Measurements from ENCODE around the gene B3GNT7. TPM values are rescaled to one million over a fixed set of nuclear protein-coding genes. Genes with fewer than 3 reads are reported as not detected.
"Not testable (repeated sequence)": the region's sequence is repeated elsewhere in the genome, so short reads cannot be mapped to it uniquely, and the experiment has no call there.

The B3GNT7 gene, protein sequence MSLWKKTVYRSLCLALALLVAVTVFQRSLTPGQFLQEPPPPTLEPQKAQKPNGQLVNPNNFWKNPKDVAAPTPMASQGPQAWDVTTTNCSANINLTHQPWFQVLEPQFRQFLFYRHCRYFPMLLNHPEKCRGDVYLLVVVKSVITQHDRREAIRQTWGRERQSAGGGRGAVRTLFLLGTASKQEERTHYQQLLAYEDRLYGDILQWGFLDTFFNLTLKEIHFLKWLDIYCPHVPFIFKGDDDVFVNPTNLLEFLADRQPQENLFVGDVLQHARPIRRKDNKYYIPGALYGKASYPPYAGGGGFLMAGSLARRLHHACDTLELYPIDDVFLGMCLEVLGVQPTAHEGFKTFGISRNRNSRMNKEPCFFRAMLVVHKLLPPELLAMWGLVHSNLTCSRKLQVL
- 8.1 TPM for total RNA-seq
- long read RNA-seq, partial matches to known transcripts: 0 of 4 reads
- long read RNA-seq, other reads (novel, unspliced or antisense): 2 of 4 reads

DNA sequence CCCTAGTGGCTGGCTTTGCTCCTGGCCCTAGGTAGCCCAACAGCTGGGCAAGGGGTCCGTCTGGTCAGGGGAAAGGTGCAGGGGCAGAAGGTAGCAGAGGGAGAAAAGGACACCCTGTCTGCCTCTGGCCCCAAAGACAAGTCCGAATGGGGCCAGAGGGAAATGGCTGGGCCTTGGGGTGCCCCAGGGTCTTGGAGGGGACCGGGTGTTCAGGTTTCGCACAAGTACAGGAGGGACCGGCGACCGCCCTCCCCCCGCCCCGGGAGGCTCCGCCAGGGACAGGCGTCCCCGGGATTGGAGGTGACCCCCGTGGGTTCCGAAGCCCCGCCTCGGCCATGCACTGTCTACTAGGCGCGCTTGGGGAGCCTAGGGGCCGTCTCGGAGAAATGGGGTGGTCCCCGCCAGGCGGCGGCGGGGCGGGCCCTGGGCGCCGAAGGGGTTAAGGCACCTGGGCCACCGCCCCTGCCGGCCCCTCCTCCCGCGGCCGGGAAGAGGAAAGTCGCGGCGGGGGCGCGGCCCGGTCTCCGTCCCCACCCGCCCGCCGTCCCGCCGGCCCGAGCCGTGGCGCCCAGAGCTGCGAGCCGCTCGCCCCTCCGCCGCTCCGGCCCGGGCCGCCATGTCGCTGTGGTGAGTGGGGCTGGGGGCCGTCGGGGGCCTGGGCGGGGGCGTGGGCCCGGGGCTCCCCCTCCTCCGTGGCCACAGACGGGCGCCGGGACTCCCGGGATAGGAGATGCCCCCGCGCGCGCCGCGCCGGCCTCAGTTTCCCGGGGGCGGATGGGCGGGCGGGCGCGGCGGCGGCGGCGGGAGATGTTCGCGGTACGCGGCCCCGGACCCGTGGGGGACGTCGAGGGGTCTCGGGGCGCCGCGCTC is at the start of gene B3GNT7:
TSS of gene B3GNT7 (plus strand) at position 523 of the 870 bp plus-strand sequence. CDS start at position 617, 94 bp downstream.
- intact Hi-C loops (cut with micrococcal nuclease): no loop called here
- DNase-seq: peak; percentile 56
- peak; percentile 26 for ATAC-seq

DNA sequence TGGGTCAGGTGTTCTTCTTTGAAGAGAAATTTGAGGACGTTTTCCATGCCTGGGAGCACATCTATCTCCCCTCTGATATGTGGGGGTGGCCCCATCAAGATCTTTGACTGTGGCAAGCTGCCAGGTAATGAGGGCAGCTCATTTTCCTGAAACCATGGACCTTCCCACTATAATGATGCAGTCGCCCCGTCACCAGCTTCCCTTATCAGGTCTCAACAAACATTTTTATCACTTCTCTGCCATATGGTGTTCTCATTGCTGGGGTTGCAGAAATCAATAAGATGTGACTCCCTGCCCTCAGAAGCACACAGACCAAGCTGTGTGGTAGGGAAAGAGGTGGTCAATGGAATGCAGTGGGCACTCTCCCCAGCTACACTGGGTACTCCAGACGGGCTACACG is 48.4 kb upstream of the B3GNT7 start:
- DNase-seq: no peak
- ATAC-seq: no peak
- intact Hi-C loops (cut with micrococcal nuclease): no loop called here

DNA sequence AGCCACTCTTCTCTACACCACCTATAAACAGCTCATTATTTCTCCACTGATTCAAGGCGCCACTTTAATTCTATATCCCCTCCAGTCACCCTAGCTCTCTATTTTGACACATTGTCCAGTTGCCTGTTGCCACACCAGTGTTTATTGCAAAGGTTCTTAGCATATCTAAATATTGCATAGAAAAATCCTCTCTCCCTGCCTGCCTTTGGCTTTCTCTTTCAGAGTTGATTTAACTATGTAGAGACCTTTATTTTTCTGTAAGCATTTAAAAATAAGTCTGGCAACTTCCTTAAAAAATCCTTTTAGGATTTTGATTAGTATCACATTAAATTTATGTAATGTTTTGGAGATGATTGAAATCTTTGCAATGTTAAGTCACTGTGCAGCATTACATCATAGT is 47.9 kb upstream of the B3GNT7 start:
- no peak for DNase-seq
- intact Hi-C loops (cut with micrococcal nuclease): no loop called here
- ATAC-seq: no peak

DNA sequence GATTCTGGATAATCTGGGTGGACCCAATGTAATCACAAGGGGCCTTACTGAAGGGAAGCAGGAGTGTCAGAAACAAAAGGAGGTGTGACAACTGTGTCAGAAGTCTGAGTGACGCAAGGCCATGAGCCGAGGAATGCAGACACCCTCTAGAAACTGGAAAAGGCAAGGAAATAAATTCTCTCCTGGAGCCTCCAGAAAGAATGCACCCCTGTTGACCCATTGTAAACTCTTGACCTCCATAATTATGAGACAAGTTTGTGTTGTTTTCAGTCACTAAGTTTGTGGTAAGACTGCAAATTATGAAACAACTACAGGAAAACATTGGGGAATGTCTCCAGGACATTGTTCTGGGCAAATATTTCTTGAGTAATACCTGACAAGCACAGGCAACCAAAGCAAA is 47.3 kb upstream of the B3GNT7 start:
- no peak for ATAC-seq
- intact Hi-C loops (cut with micrococcal nuclease): no loop called here
- no peak for DNase-seq

DNA sequence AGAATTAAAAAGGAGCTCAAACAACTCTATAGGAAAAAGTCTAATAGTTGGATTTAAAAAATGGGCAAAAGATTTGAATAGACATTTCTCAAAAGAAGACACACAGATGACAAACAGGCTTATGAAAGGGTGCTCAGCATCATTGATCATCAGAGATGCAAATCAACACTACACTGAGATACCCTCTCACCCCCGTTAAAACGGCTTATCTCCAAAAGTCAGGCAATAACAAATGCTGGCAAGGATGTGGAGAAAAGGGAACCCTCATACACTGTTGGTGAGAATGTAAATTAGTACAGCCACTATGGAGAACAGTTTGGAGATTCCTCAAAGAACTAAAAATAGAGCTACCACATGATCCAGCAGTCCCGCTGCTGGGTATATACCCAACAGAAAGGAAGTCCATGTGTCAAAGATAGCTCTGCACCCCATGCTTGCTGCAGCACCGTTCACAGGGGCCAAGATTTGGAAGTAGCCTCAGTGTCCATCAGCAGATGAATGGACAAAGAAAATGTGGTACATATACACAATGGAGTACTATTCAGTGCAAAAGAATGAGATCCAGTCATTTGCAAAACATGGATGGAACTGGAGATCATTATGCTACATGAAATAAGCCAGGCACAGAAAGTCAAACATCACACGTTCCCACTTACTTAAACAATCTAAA is 46.7 kb upstream of the B3GNT7 start:
- peak; percentile 69 for ATAC-seq
- intact Hi-C loops (cut with micrococcal nuclease): no loop called here

DNA sequence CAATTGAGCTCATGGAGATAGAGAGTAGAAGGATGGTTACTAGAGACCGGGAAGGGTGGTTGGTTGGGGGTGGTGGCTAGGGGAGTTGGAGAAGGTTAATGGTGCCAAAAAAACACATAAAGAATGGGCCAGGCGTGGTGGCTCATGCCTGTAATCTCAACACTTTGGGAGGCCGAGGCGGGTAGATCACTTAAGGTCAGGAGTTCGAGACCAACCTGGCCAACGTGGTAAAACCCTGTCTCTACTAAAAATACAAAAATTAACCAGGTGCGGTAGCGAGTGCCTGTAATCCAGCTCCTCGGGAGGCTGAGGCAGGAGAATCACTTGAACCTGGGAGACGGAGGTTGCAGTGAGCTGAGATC is 46.2 kb upstream of the B3GNT7 start:
- intact Hi-C loops (cut with micrococcal nuclease); ATAC-seq; DNase-seq: not testable (repeated sequence)

More for the DNA sequence above, 46.7 kb upstream of the B3GNT7 start:
- no peak for DNase-seq

DNA sequence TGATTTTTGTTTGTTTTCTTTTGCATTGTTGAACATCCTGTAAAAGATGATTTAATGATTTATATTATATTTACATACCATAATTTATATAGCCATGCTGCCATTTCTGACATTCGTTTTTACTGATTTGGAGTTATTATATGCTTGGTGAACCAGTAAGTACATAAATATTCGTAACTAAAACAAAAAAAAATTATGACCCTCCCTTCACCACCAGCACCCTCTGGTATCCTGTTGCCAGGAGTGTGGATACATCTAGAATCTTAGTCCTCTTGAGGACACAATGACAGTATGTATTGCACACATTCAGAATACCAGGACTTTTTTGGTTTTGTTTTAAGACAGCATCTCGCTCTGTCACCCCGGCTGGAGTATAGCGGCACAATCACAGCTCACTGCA is 43.9 kb upstream of the B3GNT7 start:
- DNase-seq (no peak), ATAC-seq (no peak)
- intact Hi-C loops (cut with micrococcal nuclease): no loop called here

DNA sequence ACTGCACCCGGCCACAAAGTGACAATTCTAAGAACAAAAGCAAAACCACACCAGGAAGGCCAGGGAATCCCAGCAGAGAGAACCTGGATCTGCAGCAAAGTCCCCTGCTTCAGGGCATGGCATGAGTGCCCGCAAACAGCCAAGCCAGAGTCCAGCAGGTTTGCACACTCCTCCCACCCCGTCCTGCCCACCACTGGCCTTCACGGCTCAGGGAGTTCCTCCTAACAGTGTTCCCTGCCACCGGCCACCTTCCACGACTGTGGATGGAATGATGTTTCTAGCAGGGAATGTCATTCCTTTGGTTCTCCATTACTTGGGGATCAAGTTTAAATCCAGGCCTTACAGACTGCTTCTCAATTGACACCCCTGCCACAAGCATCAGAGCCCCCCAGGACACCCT is 42.0 kb upstream of the B3GNT7 start:
- ATAC-seq (no peak), DNase-seq (no peak)
- intact Hi-C loops (cut with micrococcal nuclease): no loop called here

DNA sequence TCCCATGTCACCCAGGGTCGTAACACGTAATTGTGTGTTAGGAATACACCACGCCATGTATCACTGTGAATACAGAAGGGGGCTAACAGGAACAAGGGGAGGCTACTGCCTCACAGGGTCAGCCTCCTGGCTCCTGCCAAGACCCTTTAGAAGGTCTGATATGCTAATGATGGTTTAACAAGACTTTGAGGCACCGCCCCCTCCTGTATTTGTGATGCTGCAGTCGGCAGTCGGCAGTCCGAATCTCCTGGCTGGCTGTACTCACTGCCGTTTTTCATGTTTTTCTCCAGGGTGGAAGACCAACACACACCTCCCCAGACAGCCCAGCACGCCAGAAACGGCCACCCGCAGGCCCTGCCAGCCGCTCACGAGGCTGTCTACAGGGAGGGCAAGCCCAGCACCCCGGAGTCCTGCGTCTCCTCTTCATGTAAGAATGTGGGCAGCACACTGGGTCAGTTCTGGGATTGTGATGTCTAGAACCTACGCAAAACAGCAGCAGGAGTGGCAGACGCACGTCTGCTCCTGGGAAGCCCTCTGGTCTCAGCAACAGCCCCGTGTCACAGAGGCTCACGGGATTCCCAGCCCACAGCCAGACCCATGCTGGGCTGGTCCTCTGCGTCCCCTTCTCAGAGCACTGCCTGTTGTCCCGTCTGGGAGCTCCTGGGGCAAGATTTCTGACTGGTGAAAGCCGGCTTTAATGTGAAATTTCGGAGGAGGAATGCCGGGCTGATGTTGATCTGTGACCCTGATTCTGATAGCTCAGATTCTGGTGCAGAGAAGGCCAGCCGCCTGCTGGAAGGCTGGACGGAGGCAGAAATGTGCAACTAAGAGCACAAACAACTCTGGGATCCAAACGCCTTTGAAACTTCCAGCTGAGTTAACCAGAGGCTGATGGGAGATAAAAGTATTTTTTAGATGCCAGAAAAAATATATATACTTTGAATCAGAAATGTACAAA is 39.7 kb upstream of the B3GNT7 start:
- intact Hi-C loops (cut with micrococcal nuclease): no loop called here
- peak; percentile 70 for ATAC-seq
- DNase-seq: peak; percentile 41

DNA sequence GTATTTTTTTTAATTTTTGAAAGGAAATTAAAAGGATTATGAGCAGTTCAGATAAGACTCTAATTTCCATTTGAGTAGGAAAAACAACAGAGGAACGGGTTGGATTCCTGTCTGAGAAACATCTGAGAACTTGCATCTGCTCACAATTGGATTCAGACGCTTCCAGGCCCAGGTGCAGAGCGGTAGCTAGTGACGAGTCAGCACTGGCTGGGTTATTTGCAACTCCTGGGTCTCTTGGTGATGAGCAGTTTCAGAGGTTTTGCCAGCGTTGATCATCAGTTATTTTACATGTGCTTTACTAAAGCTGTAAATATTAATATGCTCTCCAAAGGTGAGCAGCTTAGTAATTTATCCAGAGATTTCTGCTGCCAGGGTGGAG is 39.1 kb upstream of the B3GNT7 start:
- DNase-seq (no peak), ATAC-seq (no peak)
- intact Hi-C loops (cut with micrococcal nuclease): no loop called here

DNA sequence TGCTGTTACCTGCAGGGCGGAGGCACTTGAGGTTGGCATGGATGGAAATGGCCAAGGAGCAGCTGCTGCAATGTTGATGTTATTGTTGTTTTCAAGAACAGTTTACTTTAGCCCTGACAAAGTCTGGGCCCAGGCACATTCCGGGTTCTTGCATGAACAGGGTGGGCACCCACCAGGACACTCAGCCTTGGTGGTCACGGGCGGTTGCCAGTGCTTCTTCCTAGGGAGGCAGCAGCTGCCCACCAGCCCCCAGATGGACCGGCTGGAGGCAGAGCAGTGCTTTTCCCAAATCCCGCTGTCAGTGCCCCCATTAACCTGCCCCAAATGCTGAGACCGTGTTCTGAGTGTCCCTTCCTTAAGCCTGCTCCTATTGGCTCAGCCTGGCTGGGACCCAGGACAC is 38.5 kb upstream of the B3GNT7 start:
- no peak for DNase-seq

DNA sequence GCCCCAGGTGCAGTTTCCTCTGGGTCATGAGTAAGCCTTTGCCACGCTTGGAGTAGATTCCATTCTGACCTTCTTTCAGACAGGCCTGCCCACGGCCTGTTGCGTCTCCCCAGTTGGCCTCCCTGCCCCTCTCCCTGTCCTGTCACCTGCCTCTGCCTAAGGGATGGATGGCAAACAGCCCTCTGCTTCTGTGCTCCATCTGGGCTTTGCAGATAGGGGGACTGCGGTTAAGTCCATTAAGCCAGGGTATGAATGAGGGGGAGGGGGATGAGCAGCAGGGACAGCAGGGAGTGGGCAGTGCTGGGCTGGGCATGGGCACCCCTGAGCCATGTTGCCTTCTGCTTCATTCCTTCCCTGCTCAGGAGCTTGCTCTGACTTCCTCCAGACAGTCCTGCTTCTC is 37.6 kb upstream of the B3GNT7 start:
- intact Hi-C loops (cut with micrococcal nuclease): no loop called here

More for the DNA sequence above, 38.5 kb upstream of the B3GNT7 start:
- no peak for ATAC-seq
- intact Hi-C loops (cut with micrococcal nuclease): no loop called here

DNA sequence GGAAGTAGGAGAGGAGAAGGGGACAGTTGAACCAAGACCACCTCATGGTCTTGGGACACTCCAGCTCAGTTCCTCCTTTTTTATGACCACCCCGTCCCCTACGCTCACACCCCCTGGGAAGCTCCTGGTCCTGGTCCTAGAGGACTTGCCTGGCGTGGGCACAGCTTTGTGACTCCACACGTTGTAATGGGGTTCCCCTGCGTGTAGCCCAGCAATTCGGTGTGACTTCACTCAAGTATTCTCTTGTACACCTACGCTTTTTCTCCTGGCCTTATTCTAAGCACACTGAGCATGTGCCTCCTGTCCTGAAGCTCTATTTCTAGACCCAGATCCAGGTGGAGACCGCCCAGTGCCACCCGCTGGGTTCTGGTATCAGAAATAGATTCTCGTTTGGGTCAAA is 36.1 kb upstream of the B3GNT7 start:
- no peak for DNase-seq
- ATAC-seq: no peak
- intact Hi-C loops (cut with micrococcal nuclease): no loop called here

More for the DNA sequence above, 37.6 kb upstream of the B3GNT7 start:
- no peak for ATAC-seq
- no peak for DNase-seq

DNA sequence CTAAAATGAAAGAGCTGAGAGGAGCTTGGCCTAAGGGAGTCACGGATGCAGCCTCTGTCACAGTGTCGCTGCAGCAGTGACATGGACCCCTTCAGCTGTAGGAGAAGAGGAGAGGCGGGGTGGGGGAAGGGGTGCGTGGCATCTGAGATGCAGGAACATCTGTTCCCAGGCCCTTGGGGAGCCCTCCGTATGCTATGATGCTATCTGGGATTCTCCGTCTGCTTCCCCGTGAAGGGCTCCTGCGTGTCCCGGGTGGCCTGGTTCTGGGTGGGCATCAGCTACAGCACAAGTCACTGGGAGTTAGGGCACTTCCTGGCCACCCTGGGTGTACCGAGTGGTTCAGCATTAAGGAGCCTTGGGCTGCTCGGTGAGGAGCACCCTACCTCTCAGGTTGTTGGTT is 35.6 kb upstream of the B3GNT7 start:
- no peak for DNase-seq
- no peak for ATAC-seq
- intact Hi-C loops (cut with micrococcal nuclease): no loop called here

DNA sequence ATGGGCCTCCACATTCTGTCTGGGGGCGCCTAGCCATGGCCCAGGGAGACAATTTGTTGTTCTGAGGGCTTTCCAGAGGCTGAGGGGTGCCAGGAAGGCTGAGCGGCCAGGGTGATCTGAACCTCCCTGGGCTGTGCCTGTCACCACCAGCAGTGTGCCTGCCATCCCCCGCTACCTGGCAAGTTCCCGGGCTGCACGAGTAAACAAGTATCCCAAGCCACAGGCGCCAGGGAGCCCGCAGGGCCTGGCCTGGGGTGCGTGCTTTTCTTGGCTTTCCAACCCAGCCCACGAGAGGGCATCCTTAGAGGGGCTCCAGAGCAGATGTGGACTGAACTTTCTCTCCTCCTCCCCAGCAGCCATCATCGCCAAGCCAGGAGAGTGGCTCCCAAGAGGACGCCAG is 35.1 kb upstream of the B3GNT7 start:
- ATAC-seq: peak; percentile 61
- intact Hi-C loops (cut with micrococcal nuclease): no loop called here
- peak; percentile 60 for DNase-seq

DNA sequence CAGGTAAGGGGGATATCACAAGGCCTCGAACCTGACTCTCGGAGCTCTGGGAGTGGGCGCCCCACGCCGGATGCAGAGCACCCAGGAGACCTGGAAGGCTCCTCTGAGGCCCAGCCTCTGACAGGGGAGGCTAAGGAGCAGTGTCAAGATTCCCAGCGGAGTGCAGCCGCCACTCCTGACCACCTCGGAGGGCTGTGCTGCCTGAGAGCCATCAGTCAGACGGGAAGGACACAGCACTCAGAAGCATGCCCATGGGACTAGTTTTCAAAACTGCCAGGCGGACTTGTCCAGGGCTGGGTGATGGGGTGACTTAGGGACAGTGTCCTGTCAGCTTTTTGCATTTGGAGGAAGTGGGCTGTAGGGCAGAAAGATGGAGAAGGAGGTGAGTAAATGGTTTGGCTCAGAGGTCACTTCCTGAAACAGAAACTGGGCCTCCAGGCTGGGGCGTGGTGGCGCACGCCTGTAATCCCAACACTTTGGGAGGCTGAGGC is 34.6 kb upstream of the B3GNT7 start:
- peak; percentile 46 for ATAC-seq
- no peak for DNase-seq
- intact Hi-C loops (cut with micrococcal nuclease): no loop called here

DNA sequence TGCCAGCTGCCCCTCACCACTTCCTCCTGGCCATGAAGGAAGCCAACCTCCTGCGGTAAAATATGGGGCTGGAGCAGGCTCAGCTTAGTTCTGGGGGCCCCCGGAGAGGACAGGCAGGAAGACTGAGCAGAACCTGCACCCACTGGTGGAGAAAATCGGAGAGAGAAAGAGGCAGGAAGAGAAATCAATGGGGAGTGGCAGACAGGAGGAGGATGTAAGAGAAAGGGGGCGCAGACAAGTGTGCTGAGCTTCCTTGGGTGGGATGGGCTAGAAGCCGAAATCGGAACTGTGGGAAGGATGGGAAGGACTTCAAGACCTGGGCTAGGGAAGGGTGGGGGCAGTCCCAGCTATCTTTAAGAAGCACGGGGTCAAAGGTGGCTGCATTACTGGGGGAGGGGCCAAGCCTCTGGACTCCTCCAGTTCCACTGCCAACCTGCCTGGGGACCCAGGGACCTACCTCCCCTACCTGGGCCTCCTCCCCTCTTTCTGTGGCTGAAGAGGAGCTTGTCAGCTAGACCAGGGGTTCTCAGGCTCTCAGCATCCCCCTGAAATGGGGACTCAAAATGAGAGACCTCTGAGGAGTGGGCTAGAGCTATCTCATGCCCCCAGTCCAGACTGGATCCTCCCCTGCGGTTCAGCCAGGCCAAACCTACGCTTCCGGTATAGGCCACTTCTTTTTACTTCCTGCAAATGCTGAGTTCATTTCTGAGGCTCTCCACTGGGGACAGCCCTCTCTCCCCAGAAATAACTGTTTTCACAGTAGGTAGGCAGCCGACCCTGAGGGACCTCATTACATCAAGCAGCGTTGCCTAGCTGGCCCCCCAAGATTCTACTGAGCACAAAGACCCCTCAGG is 33.6 kb upstream of the B3GNT7 start:
- DNase-seq (no peak), ATAC-seq (peak; percentile 42)

More for the DNA sequence above, 33.6 kb upstream of the B3GNT7 start:
- intact Hi-C loops (cut with micrococcal nuclease): no loop called here
